ENCODE results near the gene TAS1R1.

The TAS1R1 gene

DNA sequence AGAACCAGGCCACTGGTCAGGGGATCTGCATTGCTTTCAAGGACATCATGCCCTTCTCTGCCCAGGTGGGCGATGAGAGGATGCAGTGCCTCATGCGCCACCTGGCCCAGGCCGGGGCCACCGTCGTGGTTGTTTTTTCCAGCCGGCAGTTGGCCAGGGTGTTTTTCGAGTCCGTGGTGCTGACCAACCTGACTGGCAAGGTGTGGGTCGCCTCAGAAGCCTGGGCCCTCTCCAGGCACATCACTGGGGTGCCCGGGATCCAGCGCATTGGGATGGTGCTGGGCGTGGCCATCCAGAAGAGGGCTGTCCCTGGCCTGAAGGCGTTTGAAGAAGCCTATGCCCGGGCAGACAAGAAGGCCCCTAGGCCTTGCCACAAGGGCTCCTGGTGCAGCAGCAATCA is 19.7 kb downstream of the TAS1R1 start:
- no peak for DNase-seq

DNA sequence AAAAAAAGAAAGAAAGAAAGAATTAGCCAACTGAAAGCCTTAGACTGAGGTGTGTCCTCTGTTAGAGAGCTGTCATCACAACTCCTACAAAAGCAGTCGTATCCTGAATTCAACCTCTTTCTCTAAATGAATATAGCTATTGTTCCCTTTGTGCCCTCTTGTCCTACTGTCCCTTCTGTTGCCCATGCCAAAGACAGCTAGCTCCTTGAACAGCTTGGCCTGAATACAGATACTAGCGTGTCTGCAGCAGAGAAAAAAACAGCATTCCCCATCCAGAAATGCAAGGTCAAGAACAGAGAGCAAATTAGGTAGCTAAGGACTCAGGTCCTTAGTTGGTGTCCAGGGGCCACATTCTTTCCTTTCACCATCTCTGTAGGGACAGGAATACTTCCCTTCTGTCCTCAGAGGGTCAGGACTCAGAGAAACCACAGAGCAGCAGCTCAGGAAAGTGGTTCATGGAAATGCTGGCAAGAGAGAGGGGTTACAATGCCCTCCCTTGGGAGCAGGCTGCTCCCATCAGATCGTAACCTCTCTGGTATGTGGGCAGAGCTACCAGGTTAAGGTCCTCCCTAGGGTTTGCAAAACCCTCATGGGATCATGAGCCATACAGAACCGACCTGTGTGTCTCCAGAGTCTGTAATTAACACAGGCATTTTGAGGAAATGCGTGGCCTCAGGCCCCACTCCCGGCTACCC is 22.9 kb downstream of the TAS1R1 start:
- no peak for DNase-seq

DNA sequence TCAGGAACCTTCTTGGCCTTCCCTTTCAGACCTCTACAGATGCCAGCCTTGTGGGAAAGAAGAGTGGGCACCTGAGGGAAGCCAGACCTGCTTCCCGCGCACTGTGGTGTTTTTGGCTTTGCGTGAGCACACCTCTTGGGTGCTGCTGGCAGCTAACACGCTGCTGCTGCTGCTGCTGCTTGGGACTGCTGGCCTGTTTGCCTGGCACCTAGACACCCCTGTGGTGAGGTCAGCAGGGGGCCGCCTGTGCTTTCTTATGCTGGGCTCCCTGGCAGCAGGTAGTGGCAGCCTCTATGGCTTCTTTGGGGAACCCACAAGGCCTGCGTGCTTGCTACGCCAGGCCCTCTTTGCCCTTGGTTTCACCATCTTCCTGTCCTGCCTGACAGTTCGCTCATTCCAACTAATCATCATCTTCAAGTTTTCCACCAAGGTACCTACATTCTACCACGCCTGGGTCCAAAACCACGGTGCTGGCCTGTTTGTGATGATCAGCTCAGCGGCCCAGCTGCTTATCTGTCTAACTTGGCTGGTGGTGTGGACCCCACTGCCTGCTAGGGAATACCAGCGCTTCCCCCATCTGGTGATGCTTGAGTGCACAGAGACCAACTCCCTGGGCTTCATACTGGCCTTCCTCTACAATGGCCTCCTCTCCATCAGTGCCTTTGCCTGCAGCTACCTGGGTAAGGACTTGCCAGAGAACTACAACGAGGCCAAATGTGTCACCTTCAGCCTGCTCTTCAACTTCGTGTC is 23.7 kb downstream of the TAS1R1 start:
- DNase-seq: no peak

DNA sequence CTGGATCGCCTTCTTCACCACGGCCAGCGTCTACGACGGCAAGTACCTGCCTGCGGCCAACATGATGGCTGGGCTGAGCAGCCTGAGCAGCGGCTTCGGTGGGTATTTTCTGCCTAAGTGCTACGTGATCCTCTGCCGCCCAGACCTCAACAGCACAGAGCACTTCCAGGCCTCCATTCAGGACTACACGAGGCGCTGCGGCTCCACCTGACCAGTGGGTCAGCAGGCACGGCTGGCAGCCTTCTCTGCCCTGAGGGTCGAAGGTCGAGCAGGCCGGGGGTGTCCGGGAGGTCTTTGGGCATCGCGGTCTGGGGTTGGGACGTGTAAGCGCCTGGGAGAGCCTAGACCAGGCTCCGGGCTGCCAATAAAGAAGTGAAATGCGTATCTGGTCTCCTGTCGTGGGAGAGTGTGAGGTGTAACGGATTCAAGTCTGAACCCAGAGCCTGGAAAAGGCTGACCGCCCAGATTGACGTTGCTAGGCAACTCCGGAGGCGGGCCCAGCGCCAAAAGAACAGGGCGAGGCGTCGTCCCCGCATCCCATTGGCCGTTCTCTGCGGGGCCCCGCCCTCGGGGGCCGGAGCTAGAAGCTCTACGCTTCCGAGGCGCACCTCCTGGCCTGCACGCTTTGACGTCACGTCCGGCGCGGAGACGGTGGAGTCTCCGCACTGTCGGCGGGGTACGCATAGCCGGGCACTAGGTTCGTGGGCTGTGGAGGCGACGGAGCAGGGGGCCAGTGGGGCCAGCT is 24.4 kb downstream of the TAS1R1 start, which contains the start of gene ZBTB48:
TSS of gene ZBTB48 (plus strand) at position 621 of the 745 bp plus-strand sequence. CDS start 616 bp downstream, outside the sequence.
- peak; percentile 95 for DNase-seq

DNA sequence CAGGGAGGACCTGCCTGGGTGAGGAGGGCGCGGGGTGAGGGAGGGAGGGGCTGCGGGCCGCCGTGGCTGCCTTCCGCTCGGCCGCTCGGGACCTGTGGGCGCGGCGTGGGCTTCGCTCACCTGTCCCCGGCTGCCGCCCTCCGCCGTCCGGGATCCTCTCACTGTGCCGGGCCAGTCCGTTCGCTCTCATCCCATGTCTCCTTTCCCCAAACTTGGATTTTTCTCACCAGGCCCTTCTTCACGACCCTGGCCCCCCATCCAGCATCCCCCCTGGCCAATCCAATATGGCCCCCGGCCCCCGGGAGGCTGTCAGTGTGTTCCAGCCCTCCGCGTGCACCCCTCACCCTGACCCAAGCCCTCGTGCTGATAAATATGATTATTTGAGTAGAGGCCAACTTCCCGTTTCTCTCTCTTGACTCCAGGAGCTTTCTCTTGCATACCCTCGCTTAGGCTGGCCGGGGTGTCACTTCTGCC is 25.0 kb downstream of the TAS1R1 start:
- DNase-seq: no peak

DNA sequence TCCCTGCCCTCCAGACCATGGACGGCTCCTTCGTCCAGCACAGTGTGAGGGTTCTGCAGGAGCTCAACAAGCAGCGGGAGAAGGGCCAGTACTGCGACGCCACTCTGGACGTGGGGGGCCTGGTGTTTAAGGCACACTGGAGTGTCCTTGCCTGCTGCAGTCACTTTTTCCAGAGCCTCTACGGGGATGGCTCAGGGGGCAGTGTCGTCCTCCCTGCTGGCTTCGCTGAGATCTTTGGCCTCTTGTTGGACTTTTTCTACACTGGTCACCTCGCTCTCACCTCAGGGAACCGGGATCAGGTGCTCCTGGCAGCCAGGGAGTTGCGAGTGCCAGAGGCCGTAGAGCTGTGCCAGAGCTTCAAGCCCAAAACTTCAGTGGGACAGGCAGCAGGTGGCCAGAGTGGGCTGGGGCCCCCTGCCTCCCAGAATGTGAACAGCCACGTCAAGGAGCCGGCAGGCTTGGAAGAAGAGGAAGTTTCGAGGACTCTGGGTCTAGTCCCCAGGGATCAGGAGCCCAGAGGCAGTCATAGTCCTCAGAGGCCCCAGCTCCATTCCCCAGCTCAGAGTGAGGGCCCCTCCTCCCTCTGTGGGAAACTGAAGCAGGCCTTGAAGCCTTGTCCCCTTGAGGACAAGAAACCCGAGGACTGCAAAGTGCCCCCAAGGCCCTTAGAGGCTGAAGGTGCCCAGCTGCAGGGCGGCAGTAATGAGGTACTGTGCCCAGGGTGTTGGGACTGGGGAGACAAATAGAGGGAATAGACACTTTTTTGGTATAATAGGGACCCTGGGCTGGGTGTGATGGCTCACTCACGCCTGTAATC is 25.7 kb downstream of the TAS1R1 start:
- no peak for DNase-seq

DNA sequence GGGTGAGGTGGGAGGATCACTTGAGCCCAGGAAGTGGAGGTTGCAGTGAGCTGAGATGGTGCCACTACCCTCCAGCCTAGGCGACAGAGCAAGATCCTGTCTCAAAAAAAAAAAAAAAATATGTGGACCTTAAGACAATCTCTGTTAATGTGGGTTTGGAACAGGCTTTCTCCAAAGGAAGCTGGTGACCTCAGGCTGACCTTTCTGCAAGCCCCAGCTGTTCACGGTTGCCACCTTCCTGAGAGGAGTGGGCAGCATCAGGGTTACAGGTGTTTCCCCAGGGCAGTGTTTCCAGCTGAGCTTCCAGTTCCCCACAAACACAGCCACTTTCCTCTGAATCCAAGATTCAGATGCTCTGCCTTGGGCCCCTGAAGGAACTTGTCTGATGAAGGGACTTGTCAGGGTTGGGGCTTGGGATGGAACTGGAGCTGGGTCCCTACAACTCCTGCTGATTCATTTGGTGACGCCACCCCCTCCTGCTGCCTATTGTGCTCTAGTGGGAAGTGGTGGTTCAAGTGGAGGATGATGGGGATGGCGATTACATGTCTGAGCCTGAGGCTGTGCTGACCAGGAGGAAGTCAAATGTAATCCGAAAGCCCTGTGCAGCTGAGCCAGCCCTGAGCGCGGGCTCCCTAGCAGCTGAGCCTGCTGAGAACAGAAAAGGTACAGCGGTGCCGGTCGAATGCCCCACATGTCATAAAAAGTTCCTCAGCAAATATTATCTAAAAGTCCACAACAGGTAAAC is 26.6 kb downstream of the TAS1R1 start:
- DNase-seq: no peak

DNA sequence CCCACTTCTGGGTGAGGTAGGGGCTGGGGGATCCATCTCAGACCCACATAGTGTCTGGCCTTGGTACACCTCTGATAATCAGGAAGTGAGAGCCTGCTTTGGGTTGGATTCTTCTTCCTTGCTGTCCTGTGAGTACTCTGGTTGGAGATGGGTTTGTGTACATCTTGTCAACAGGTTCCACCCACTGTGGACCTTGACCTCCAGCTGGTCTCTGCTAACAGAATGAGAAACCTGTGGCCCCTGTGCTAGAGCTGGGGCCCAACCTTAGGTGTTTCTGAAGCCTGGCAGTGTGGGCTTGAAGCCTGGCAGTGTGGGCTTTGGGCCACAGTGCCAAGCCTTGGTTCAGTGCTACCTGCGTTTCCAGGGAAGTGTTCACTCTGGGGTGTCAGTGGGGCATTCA is 27.3 kb downstream of the TAS1R1 start:
- DNase-seq: no peak

DNA sequence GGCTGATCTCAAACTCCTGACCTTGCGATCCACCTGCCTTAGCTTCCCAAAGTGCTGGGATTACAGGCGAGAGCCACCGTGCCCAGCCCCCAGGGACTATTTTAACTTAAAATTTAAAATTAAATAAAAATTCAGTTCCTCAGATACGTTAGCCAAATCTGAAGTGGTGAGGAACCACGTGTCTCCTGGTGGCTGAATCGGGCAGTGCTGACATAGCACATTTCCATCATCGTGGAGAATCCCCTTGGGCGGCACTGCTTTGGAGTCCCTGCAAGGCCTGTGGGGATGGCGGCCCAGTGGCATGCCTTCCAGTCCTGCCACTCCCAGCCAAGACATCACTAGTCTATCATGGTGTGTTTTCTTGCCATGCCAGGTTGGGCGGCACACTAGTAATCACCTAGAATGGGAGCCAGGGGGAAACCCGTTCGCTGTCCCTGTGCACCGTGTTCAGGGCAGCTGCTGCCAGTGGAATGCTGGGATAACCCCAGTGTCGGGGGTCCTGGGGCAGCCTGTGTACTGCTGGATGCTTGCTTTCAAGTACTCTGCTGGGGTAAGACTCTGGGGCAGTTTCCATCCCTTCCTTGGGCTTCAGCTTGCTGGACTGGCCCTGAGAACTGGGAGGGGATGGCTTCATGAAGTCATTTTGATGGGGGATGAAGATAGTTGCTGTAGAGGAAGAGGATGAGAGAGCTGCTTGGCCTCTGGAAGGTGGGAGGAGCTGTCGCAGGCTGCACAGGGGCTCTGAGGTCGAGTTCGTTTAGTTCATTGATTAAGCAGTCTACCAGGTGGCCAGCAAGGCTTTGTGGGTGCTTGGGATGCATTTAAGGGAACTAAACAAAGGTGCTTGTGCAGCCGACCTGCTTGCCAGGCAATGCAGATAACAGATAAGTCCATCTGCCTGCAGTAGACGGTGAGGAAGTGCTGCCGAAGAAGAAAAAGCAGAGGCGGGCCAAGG is 29.3 kb downstream of the TAS1R1 start:
- DNase-seq: no peak

DNA sequence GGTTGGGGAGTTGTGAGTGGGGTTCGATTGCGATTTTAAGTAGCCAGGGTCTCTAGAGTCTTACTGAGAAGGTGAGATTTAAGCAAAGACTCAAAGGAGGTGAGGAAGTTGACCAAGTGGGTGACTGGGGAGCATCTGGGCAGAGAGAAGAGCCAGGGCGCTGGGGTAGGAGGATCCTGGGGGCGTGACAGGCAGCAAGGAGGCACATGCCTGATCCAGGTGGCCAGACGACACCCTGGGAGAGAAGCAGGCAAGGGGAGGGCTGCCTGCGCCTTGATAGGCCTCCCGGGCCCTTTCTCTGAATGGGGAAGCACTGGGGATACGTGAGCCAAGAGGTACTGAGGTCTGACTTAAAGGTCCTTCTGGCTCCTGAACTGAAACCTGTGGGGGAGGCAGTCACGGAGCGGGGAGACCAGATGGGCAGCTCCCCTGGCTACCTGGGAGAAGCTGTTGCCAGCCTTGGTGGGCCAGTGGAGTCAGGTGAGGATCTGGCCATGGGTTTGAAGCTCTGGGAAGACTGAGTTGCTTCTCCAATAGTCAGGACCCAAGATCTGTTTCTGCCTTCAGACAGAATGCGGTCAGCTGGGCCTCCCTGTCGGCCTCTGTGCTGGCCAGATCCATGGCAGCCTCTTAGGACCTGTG is 30.1 kb downstream of the TAS1R1 start:
- DNase-seq: no peak

DNA sequence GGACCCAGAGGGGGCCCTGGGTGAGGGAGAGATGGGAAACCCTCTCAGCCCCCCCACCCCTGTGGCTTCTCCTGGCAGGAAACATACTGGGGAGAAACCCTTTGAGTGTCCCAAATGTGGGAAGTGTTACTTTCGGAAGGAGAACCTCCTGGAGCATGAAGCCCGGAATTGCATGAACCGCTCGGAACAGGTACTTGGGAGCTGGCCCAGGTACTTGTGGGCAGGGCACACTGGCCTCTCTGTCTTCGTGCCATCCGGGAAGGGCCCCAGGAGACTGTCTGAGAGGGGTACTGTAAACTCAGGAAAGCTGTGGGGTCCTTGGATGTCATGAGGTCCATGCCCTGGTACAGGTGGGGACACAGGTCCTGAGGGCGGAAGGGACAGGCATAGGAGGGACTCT is 30.7 kb downstream of the TAS1R1 start:
- no peak for DNase-seq

DNA sequence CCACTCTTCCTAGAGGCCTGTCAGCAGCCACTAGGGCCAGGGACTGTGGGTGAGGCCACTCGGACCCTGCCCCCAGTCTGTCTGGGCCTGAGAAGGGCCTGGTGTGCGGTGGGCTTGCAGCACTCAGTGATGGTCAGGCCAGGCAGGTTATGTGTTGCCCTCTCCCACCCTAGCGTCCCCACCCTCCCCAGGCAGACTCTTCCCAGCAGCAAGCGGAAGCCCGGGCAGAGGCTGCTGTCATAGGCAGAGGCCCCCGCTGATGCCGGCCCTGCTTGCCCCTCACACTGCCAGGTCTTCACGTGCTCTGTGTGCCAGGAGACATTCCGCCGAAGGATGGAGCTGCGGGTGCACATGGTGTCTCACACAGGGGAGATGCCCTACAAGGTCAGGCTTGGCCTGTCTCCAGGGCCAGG is 31.3 kb downstream of the TAS1R1 start:
- DNase-seq: no peak

DNA sequence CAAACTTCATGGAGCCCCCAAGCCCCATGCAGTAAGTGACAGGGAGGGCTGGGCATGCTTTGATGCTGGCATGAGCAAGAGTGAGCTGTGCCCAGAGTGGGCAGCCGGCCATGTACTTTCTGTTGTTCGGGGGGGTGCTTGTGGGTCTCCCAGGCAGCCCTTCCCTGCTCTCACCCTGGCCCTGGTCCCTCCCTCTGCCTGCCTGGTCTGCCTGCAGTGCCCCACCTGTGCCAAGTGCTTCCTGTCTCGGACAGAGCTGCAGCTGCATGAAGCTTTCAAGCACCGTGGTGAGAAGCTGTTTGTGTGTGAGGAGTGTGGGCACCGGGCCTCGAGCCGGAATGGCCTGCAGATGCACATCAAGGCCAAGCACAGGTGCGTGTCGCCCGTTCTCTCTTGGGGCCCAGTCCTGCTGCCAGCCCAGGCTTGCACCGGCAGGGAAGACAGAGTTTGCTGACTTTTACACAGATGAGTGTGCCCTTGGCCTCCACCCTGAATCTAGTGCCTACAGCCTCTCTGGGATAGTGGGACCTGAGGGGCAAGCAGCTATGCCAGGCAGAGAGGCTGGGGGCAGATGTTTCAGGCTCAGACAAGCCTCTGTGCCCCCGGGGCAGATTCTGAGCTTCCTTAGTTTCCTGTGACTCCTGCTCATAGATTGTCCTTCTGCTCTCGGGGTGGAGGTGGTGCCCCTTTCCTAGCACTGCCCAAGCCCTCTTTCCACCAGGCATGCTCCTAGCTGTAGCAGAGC is 32.3 kb downstream of the TAS1R1 start:
- DNase-seq: no peak

DNA sequence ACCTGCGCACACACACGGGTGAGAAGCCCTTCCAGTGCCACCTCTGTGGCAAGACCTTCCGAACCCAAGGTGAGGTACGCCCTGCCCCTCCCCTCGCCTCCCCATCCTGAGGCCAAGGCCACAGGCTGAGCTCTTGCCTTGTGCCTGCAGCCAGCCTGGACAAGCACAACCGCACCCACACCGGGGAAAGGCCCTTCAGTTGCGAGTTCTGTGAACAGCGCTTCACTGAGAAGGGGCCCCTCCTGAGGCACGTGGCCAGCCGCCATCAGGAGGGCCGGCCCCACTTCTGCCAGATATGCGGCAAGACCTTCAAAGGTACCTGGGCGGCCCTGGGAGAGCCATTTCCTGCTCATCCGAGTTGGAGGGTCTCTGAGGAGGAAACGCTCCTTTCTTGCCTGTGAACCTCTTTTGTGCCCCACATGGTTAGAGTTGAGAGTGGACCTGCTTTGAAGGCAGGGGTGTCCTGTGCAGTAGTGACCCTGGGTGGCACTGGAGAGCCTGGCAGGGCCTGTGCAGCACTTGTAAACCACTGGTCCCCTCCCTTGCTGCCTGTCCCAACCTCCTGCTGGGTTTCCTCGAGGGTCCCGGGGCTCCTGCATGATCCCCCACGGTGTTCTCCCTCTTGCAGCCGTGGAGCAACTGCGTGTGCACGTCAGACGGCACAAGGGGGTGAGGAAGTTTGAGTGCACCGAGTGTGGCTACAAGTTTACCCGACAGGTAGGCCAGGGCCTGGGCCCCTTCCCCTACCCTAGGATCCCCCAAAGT is 33.2 kb downstream of the TAS1R1 start:
- DNase-seq: no peak

DNA sequence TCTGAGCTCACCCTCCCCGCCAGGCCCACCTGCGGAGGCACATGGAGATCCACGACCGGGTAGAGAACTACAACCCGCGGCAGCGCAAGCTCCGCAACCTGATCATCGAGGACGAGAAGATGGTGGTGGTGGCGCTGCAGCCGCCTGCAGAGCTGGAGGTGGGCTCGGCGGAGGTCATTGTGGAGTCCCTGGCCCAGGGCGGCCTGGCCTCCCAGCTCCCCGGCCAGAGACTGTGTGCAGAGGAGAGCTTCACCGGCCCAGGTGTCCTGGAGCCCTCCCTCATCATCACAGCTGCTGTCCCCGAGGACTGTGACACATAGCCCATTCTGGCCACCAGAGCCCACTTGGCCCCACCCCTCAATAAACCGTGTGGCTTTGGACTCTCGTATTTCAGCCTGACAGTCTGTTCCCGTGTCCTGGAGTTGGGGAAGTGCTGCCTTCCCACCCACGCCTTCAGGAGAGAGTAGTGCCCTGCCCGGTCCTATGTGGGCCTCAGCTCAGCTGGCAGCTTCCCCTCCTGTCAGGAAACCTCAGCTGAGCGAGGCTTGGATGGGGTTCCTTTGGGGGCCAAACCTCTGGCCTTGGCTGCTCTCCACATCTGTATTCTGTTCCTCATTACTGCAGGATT is 33.9 kb downstream of the TAS1R1 start:
- DNase-seq: no peak

DNA sequence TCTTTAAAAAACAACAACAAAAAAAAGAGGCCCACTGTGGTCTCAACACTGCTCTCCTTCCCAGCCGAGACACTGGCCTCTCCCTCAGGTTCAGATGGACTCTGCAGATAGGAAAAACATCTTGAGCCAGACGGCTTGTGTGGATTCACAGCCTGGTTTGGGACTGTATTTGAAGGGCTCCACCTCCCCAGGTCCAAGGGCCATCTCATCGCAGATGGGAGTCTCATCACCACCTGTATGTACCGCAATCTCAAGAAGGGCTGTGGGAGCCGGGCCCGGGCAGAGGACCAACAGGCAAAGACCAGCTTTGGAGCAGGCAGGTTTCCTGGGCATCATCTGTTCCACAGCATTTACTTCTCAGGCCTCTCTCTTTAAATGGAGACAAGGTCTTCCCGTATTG is 34.9 kb downstream of the TAS1R1 start:
- DNase-seq: no peak

DNA sequence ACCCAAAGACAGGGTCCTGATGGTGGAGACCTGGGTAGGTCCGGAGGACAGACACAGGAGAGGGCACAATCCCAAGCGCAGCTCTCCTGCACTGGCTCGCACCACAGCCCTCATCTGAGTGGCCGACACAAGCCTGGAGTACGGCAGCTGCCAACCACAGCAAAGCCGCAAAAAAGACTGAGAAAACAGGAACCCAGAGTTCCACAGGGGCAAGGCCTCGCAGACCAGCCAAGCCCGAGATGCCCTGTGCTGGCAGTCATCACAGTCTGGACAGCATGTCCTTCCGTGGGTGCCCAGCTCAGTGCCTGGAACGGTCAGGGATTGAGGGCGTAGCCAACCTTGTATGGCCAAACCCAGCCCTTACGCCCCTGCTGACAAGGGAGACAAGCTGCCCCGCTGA is 36.1 kb downstream of the TAS1R1 start:
- no peak for DNase-seq

DNA sequence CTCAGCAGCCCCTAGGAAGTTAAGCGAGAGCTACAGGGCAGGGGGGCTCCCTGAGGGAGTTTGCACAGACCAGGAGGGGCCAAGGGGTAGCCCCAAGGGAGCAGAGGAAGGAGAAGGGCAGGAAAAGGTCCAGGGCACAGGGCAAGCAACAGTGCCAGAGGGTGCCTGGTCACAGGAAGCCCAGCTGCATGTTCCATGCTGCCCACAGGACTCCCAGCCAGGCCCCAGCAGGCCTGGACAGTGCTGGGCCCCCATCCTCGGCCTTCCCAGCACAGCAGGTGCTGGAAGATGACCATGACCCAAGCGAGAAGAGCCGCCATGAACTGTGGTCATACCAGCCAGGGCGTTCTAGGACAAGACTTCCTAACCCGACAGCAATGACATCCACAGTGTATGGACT is 36.5 kb downstream of the TAS1R1 start:
- DNase-seq: no peak

Measured in NCI-H2081 treated with DMSO at 0.1 percent for 48 hours (cell line).